ENCODE data around the gene TMEM51.

GRCh38 chr1:15238789-15239188 is 85.2 kb downstream of the TMEM51 start:
- TF ChIP-seq, protein P1, sequence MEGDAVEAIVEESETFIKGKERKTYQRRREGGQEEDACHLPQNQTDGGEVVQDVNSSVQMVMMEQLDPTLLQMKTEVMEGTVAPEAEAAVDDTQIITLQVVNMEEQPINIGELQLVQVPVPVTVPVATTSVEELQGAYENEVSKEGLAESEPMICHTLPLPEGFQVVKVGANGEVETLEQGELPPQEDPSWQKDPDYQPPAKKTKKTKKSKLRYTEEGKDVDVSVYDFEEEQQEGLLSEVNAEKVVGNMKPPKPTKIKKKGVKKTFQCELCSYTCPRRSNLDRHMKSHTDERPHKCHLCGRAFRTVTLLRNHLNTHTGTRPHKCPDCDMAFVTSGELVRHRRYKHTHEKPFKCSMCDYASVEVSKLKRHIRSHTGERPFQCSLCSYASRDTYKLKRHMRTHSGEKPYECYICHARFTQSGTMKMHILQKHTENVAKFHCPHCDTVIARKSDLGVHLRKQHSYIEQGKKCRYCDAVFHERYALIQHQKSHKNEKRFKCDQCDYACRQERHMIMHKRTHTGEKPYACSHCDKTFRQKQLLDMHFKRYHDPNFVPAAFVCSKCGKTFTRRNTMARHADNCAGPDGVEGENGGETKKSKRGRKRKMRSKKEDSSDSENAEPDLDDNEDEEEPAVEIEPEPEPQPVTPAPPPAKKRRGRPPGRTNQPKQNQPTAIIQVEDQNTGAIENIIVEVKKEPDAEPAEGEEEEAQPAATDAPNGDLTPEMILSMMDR (IDR thresholded peaks at IDR 0.05; ENCODE audit: insufficient read depth, low read depth, low read length): no peak
- no peak for TF ChIP-seq EZH2 (IDR thresholded peaks at IDR 0.05; ENCODE audit: insufficient read depth, low read length)

All from astrocyte (in vitro differentiated cells and primary cell).